Endothelial cell of umbilical vein (primary cell): ENCODE results near the gene PTGFRN. TPM values are rescaled to one million over a fixed set of nuclear protein-coding genes. Genes with fewer than 3 reads are reported as not detected.

Source experiments
- BruUV-seq: library from RNA; stranded (reverse); fragments of 400-500 nt; replicated peaks from 2 replicates; lab custom pipeline; 2021; lab: Mats Ljungman, UMichigan
- CTCF ChIA-PET: fragments of 300-600, 350-600 bp; sonication (Branson Sonifier 250); formaldehyde crosslinking; loops from one replicate; lab custom pipeline; 2021; ENCODE audit warnings: antibody characterized with exemption, inconsistent platforms; lab: Charles Lee
- POLR2A ChIA-PET: fragments of 300-600, 350-600 bp; sonication (Branson Sonifier 250); formaldehyde crosslinking; loops from one replicate; lab custom pipeline; 2021; ENCODE audit warnings: antibody characterized with exemption, inconsistent platforms; lab: Charles Lee
- DNase-seq: peaks from one replicate; pipeline ENCODE4 v3.0.0-alpha.2; 2011; ENCODE audit warnings: low read depth, low spot score
- FAIRE-seq: peaks from 2 replicates; lab custom pipeline; 2011; peaks lifted over from hg19 to GRCh38; lab: Jason Lieb, UNC
- H2AFZ ChIP-seq: 2 replicates; pipeline ENCODE4 v1.6.0; 2012; ENCODE audit warnings: low read depth, low read length, control low read depth, inconsistent platforms
- H3K27ac ChIP-seq: 2 replicates; pipeline ENCODE4 v1.5.1; 2011; ENCODE audit warnings: low read depth, mild to moderate bottlenecking, control low read depth, low read length, moderate library complexity; ENCODE audit not compliant: insufficient read depth
- H3K27me3 ChIP-seq, 2 experiments: 2 replicates each; pipeline versions ENCODE4 v1.6.0 to v1.6.1; 2011; ENCODE audit warnings: low read length in 2 of 2, mixed read lengths in 1 of 2; ENCODE audit not compliant: control insufficient read depth in 2 of 2, insufficient read depth in 2 of 2
- H3K36me3 ChIP-seq, 2 experiments: 2 replicates in 1 of 2; 3 replicates in 1 of 2; pipeline ENCODE4 v1.5.1; 2011; ENCODE audit warnings: low read length in 2 of 2, mild to moderate bottlenecking in 1 of 2, moderate library complexity in 1 of 2; ENCODE audit not compliant: control insufficient read depth in 2 of 2, insufficient read depth in 2 of 2; ENCODE audit errors: extremely low read depth in 1 of 2
- H3K4me1 ChIP-seq: 3 replicates; pipeline ENCODE4 v1.5.1; 2011; ENCODE audit warnings: mild to moderate bottlenecking, low read length; ENCODE audit not compliant: control insufficient read depth, insufficient read depth; ENCODE audit errors: extremely low read depth
- H3K4me2 ChIP-seq: 2 replicates; pipeline ENCODE4 v1.6.1; 2011; ENCODE audit warnings: low read length, control low read depth, mixed read lengths; ENCODE audit not compliant: insufficient read depth
- H3K4me3 ChIP-seq, 3 experiments: fragments of 200-600 bp in 1 of 3; sonication (generic), shearing (Covaris generic) in 1 of 3; replicated peaks in 1 of 3; 2 replicates each; pipeline ENCODE4 v1.5.1; 2011 to 2016; ENCODE audit warnings: control low read depth in 3 of 3, low read length in 3 of 3, mild to moderate bottlenecking in 2 of 3, inconsistent platforms in 1 of 3, low read depth in 1 of 3, moderate library complexity in 1 of 3; ENCODE audit not compliant: insufficient read depth in 1 of 3
- H3K79me2 ChIP-seq: 2 replicates; pipeline ENCODE4 v1.6.0; 2012; ENCODE audit warnings: low read length, inconsistent platforms; ENCODE audit not compliant: control insufficient read depth, insufficient read depth
- H3K9ac ChIP-seq: replicated peaks from 2 replicates; pipeline ENCODE3; 2011; ENCODE audit warnings: low read length, control low read depth; ENCODE audit not compliant: insufficient read depth; ENCODE audit errors: extremely low read depth
- H3K9me1 ChIP-seq: replicated peaks from 3 replicates; pipeline ENCODE4 v1.6.0; 2011; ENCODE audit warnings: mild to moderate bottlenecking, low read length; ENCODE audit not compliant: control insufficient read depth, insufficient read depth; ENCODE audit errors: extremely low read depth
- H3K9me3 ChIP-seq: replicated peaks from 2 replicates; pipeline ENCODE4 v1.5.1; 2012; ENCODE audit warnings: low read length, inconsistent platforms; ENCODE audit not compliant: control insufficient read depth, insufficient read depth
- H4K20me1 ChIP-seq: replicated peaks from 2 replicates; pipeline ENCODE3; 2011; ENCODE audit warnings: mild to moderate bottlenecking, low read length; ENCODE audit not compliant: control insufficient read depth, insufficient read depth; ENCODE audit errors: extremely low read depth
- EZH2 ChIP-seq: IDR thresholded peaks from 2 replicates; pipeline ENCODE4 v1.6.1; 2012; ENCODE audit warnings: borderline replicate concordance, low read depth, mild to moderate bottlenecking, moderate library complexity, low read length, inconsistent platforms; ENCODE audit not compliant: severe bottlenecking
- FOS ChIP-seq: IDR thresholded peaks from 2 replicates; pipeline ENCODE4 v1.6.1; 2011; ENCODE audit warnings: mild to moderate bottlenecking, low read length, moderate library complexity, borderline replicate concordance; ENCODE audit not compliant: insufficient read depth
- GATA2 ChIP-seq: IDR thresholded peaks from 2 replicates; pipeline ENCODE4 v1.7.0; 2011; ENCODE audit warnings: low read depth, mild to moderate bottlenecking, moderate library complexity, mixed read lengths, low read length; ENCODE audit not compliant: insufficient read length, insufficient read depth
- JUN ChIP-seq: IDR thresholded peaks from 2 replicates; pipeline ENCODE4 v1.6.1; 2011; ENCODE audit warnings: borderline replicate concordance, low read depth; ENCODE audit not compliant: insufficient read length, insufficient read depth
- MYC ChIP-seq: IDR thresholded peaks from one replicate; pipeline ENCODE4 v1.6.1; 2011; ENCODE audit warnings: mild to moderate bottlenecking, low read depth, low read length
- POLR2A ChIP-seq: IDR thresholded peaks from 2 replicates; pipeline ENCODE4 v1.6.1; 2012; ENCODE audit warnings: low read depth, mild to moderate bottlenecking, control low read depth, low read length
- POLR2AphosphoS5 ChIP-seq: IDR thresholded peaks from 2 replicates; pipeline ENCODE4 v1.6.1; 2012; ENCODE audit warnings: low read depth, mild to moderate bottlenecking, control low read depth, low read length, moderate library complexity; ENCODE audit not compliant: insufficient read depth
- dilution Hi-C: fragments of 300-500 bp; cut with MboI; formaldehyde crosslinking; loops from one replicate; pipeline ENCODE4 v1.15.0; 2019; ENCODE audit warnings: low sequenced_read_pairs; ENCODE audit not compliant: extremely low pct_ligation_motif_present
- intact Hi-C: fragments of 100-400 bp; cut with micrococcal nuclease; formaldehyde crosslinking; loops from one replicate; pipeline ENCODE4 v1.10.0; 2022
- polyA plus RNA-seq, 4 experiments: library from polyadenylated mRNA; depleted of rRNA in 3 of 4; stranded (reverse) in 3 of 4; unstranded in 1 of 4; fragments of >200 nt; gene quantifications; 2 replicates each; pipeline versions ENCODE4 v1.2.1 to v1.2.3, GENCODE V29; 2011 to 2012; ENCODE audit warnings: missing spikeins in 1 of 4
- total RNA-seq: library from RNA; stranded (reverse); gene quantifications from 2 replicates; pipeline ENCODE4 v1.2.3, GENCODE V29; 2021
- TF ChIP-seq, protein P1 (sequence below): IDR thresholded peaks from 2 replicates; pipeline ENCODE4 v1.6.1; 2011; ENCODE audit not compliant: insufficient read depth, insufficient read length
- TF ChIP-seq, protein P2 (sequence below), 2 donors: IDR thresholded peaks; 1 replicate in 1 of 2; 2 replicates in 1 of 2; pipeline ENCODE4 v1.5.1; 2011; ENCODE audit warnings: low read length in 2 of 2, mild to moderate bottlenecking in 2 of 2, moderate library complexity in 2 of 2, control low read depth in 1 of 2, inconsistent platforms in 1 of 2, low read depth in 1 of 2; ENCODE audit not compliant: insufficient read depth in 1 of 2; ENCODE audit errors: extremely low read depth in 1 of 2

PTGFRN gene
- total and polyA plus RNA-seq, 2 donors (not counting 3 experiments of a cell fraction or from before 2014, with no cell fraction given): 39.6 to 60.7 TPM

DNA sequence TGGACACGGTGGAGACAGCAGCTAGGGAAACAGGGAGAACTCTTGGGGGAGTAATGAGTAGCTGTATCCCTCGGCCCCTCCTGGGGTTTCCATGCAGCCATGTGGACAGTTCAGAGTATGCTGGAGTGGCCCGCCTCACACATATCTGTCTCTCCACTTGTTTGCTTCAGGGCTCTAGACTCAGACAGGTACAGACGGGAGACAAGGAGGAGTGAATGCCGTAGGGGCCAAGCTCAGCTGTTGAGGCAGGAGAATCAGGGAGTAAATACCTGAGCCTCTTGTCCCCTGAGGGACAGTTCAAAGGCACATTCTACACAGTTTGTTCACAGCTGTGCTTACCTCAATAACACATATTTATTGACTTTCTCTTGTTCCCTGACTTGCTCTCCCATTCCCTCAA, 7.7 kb upstream of the PTGFRN start:
- Histone ChIP-seq H3K4me3 (no peak overlapping the region), H3K27me3 (peaks cover 12 to 17% of the 10 kb centered on the region in 2 experiments), H3K4me2 (no peak overlapping the region), H3K4me1 (no peaks in the 10 kb centered on the region), H3K9me3 (no peaks in the 10 kb centered on the region), H3K27ac (no peak overlapping the region), H4K20me1 (no peaks in the 10 kb centered on the region), H3K79me2 (no peaks in the 10 kb centered on the region), H3K9me1 (no peaks in the 10 kb centered on the region), H3K36me3 (no peaks in the 10 kb centered on the region), H3K9ac (no peak overlapping the region), H2AFZ (no peak overlapping the region)
- dilution Hi-C loops: no loop called here
- FAIRE-seq (no peak), DNase-seq (no peak)
- ChIA-PET POLR2A (no interaction called here), CTCF (interaction anchor here (1.3 kb wide), 1 partner anchor 227 kb away, joined by 3 read pairs; no protein-coding TSS in a partner anchor)
- no TSS peak for BruUV-seq
- intact Hi-C loops: no loop called here
- TF ChIP-seq EZH2: no peak
- no peak for TF ChIP-seq FOS
- TF ChIP-seq, protein P1, sequence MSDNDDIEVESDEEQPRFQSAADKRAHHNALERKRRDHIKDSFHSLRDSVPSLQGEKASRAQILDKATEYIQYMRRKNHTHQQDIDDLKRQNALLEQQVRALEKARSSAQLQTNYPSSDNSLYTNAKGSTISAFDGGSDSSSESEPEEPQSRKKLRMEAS: no peak
- TF ChIP-seq, protein P2, sequence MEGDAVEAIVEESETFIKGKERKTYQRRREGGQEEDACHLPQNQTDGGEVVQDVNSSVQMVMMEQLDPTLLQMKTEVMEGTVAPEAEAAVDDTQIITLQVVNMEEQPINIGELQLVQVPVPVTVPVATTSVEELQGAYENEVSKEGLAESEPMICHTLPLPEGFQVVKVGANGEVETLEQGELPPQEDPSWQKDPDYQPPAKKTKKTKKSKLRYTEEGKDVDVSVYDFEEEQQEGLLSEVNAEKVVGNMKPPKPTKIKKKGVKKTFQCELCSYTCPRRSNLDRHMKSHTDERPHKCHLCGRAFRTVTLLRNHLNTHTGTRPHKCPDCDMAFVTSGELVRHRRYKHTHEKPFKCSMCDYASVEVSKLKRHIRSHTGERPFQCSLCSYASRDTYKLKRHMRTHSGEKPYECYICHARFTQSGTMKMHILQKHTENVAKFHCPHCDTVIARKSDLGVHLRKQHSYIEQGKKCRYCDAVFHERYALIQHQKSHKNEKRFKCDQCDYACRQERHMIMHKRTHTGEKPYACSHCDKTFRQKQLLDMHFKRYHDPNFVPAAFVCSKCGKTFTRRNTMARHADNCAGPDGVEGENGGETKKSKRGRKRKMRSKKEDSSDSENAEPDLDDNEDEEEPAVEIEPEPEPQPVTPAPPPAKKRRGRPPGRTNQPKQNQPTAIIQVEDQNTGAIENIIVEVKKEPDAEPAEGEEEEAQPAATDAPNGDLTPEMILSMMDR (IDR thresholded peaks at IDR 0.05; ENCODE audit: extremely low read depth in 1 of 2, insufficient read depth in 1 of 2, low read depth in 1 of 2, low read length in 2 of 2): no peak
- no peak for TF ChIP-seq POLR2AphosphoS5
- no peak for TF ChIP-seq JUN
- no peak for TF ChIP-seq POLR2A
- TF ChIP-seq MYC: no peak
- no peak for TF ChIP-seq GATA2
